A673 (cell line): Measurements from ENCODE around the gene SPEF1. TPM values are rescaled to one million over a fixed set of nuclear protein-coding genes. Genes with fewer than 3 reads are reported as not detected.
A peak's percentile ranks its signal among the peaks of the same experiment; 100 is the strongest.

ENCODE experiments used
- BruUV-seq: library from RNA; stranded (reverse); fragments of 400-500 nt; replicated peaks from 2 replicates; lab custom pipeline; 2021; lab: Mats Ljungman, UMichigan
- CTCF ChIA-PET: fragments of 300-600 bp; sonication (Branson Sonifier 250); formaldehyde crosslinking; loops from one replicate; lab custom pipeline; 2022; ENCODE audit warnings: antibody characterized with exemption; lab: Charles Lee
- POLR2A ChIA-PET: fragments of 300-600 bp; sonication (Branson Sonifier 250); formaldehyde crosslinking; loops from one replicate; lab custom pipeline; 2022; ENCODE audit warnings: antibody characterized with exemption; ENCODE audit not compliant: low non-redundant PET; lab: Charles Lee
- DNase-seq: peaks from one replicate; pipeline ENCODE4 v3.0.0-alpha.2; 2015; ENCODE audit warnings: low spot score
- H3K27ac ChIP-seq: fragments of 200-600 bp; sonication (generic); 2 replicates; pipeline ENCODE4 v1.5.1; 2016; ENCODE audit warnings: mixed run types, low read depth, mild to moderate bottlenecking, mixed read lengths, antibody characterized with exemption, low read length; ENCODE audit not compliant: poor library complexity, severe bottlenecking
- H3K27me3 ChIP-seq: fragments of 200-600 bp; sonication (generic); replicated peaks from 2 replicates; pipeline ENCODE4 v1.6.1; 2017; ENCODE audit warnings: mixed run types, low read depth, mild to moderate bottlenecking, mixed read lengths, antibody characterized with exemption, low read length; ENCODE audit not compliant: insufficient read depth, poor library complexity
- H3K36me3 ChIP-seq: fragments of 200-600 bp; sonication (generic); 2 replicates; pipeline ENCODE4 v1.6.1; 2016; ENCODE audit warnings: mixed run types, mild to moderate bottlenecking, mixed read lengths, antibody characterized with exemption, low read length; ENCODE audit not compliant: insufficient read depth, poor library complexity, severe bottlenecking
- H3K4me1 ChIP-seq: fragments of 200-600 bp; sonication (generic); 2 replicates; pipeline ENCODE4 v1.6.1; 2017; ENCODE audit warnings: mixed run types, mild to moderate bottlenecking, mixed read lengths, antibody characterized with exemption, low read length; ENCODE audit not compliant: insufficient read depth, poor library complexity, severe bottlenecking
- H3K4me3 ChIP-seq: fragments of 200-600 bp; sonication (generic); 2 replicates; pipeline ENCODE4 v1.5.1; 2016; ENCODE audit warnings: low read depth, mixed run types, mild to moderate bottlenecking, mixed read lengths, low read length; ENCODE audit not compliant: poor library complexity, severe bottlenecking
- H3K9me3 ChIP-seq: fragments of 200-600 bp; sonication (generic); 2 replicates; pipeline ENCODE4 v1.6.1; 2016; ENCODE audit warnings: mixed run types, low read depth, mild to moderate bottlenecking, mixed read lengths, antibody characterized with exemption, low read length; ENCODE audit not compliant: poor library complexity, severe bottlenecking
- EZH2 ChIP-seq: fragments of 200-600 bp; sonication (generic); IDR thresholded peaks from 2 replicates; pipeline ENCODE4 v1.6.1; 2017; ENCODE audit warnings: borderline replicate concordance, low read depth, mild to moderate bottlenecking, mixed read lengths, antibody characterized with exemption, low read length; ENCODE audit not compliant: poor library complexity, severe bottlenecking
- intact Hi-C: fragments of 100-400 bp; cut with micrococcal nuclease; formaldehyde crosslinking; loops from one replicate; pipeline ENCODE4 v1.10.0; 2022; ENCODE audit not compliant: unreplicated experiment
- total RNA-seq: library from RNA; stranded (reverse); gene quantifications from 2 replicates; pipeline ENCODE4 v1.2.3, GENCODE V29; 2021
- TF ChIP-seq, protein P1 (sequence below): fragments of 300-800, 200-600 bp; sonication (generic); conservative IDR thresholded peaks from 2 replicates; pipeline ENCODE4 v1.5.1; 2017; ENCODE audit warnings: low read depth, mild to moderate bottlenecking, antibody characterized with exemption, low read length, moderate library complexity, mixed read lengths

The SPEF1 gene
- total RNA-seq, 1 experiment from 2014 or later: 0.49 TPM

GRCh38 chr20:3783511-3784195 is 2.4 kb upstream of the SPEF1 start:
- H3K27me3 ChIP-seq: peaks cover 10% of the 10 kb centered on the region
- intact Hi-C loops: no loop called here
- H3K4me1 ChIP-seq: peaks cover 27% of the 10 kb centered on the region
- H3K9me3 ChIP-seq: no peaks in the 10 kb centered on the region
- H3K36me3 ChIP-seq: no peaks in the 10 kb centered on the region
- H3K27ac ChIP-seq: peak overlapping the region; percentile 58
- no TSS peak for BruUV-seq
- ChIA-PET POLR2A (no interaction called here), CTCF (no interaction called here)
- peak overlapping the region; percentile 0 for H3K4me3 ChIP-seq
- TF ChIP-seq, protein P1, sequence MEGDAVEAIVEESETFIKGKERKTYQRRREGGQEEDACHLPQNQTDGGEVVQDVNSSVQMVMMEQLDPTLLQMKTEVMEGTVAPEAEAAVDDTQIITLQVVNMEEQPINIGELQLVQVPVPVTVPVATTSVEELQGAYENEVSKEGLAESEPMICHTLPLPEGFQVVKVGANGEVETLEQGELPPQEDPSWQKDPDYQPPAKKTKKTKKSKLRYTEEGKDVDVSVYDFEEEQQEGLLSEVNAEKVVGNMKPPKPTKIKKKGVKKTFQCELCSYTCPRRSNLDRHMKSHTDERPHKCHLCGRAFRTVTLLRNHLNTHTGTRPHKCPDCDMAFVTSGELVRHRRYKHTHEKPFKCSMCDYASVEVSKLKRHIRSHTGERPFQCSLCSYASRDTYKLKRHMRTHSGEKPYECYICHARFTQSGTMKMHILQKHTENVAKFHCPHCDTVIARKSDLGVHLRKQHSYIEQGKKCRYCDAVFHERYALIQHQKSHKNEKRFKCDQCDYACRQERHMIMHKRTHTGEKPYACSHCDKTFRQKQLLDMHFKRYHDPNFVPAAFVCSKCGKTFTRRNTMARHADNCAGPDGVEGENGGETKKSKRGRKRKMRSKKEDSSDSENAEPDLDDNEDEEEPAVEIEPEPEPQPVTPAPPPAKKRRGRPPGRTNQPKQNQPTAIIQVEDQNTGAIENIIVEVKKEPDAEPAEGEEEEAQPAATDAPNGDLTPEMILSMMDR: no peak
- no peak for TF ChIP-seq EZH2
- DNase-seq: no peak

DNA sequence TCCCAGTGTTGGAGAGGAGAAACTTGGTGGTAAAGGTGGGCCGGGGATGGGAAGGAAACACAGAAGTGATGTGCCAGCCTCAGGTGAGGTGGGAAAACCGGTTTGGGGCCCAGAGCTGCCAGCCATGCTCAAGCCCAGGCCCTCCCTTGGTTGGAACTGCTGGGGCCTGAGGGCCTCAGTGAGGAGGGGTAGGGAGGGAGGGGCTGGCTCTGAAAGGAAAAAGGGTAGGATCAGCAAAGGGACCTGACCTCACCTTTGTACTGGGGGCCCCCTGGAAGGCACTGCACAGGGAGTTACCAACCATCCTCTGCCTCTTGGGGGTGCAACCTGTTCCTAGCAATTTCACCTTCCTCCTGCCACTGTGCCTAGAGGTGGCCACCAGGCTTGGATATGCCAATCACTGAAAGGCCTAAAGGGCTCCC is 1.8 kb upstream of the SPEF1 start:
- BruUV-seq: no TSS peak
- H3K27me3 ChIP-seq: peaks cover 12% of the 10 kb centered on the region
- peaks cover 27% of the 10 kb centered on the region for H3K4me1 ChIP-seq
- intact Hi-C loops: no loop called here
- H3K36me3 ChIP-seq: no peaks in the 10 kb centered on the region
- CTCF ChIA-PET: no interaction called here
- no peak for DNase-seq
- TF ChIP-seq, protein P1: no peak
- TF ChIP-seq EZH2: no peak
- peak overlapping the region; percentile 58 for H3K27ac ChIP-seq
- H3K9me3 ChIP-seq: no peaks in the 10 kb centered on the region
- no peak overlapping the region for H3K4me3 ChIP-seq
- POLR2A ChIA-PET: no interaction called here

DNA sequence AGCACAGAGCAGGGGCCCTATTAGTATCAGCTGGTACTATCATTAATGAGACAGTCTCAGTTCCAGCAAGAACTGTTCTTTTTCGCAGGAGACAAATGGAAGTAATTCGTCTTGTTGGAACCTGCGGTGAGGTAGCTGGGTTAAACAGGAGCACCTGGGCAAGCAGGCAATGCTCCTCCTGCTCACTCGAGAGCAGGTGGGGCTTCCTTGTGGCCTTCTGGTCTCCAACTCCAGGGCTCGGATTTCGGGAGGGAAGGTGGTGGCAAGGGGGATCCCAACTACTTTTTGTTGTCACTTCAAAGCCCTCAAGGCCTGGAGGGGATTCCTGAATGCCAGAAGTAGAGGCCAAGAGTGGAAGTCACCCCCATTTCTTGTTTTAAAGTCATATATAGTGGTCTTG is 1.3 kb upstream of the SPEF1 start:
- no peaks in the 10 kb centered on the region for H3K36me3 ChIP-seq
- H3K4me3 ChIP-seq: no peak overlapping the region
- peaks cover 12% of the 10 kb centered on the region for H3K27me3 ChIP-seq
- peaks cover 32% of the 10 kb centered on the region for H3K4me1 ChIP-seq
- H3K27ac ChIP-seq: no peak overlapping the region
- H3K9me3 ChIP-seq: no peaks in the 10 kb centered on the region
- intact Hi-C loops: no loop called here
- TF ChIP-seq, protein P1: no peak
- no peak for TF ChIP-seq EZH2
- ChIA-PET POLR2A (no interaction called here), CTCF (no interaction called here)
- no peak for DNase-seq
- no TSS peak for BruUV-seq
